HG02943 (cell line): Measurements from ENCODE around the gene RALGPS2.

Experiments used
- ATAC-seq: cut with Tn5 transposase; IDR thresholded peaks from one replicate; pipeline ENCODE4 v1.9.1; 2021; ENCODE audit warnings: mild to moderate bottlenecking, low read depth, moderate library complexity; ENCODE audit not compliant: unreplicated experiment

The RALGPS2 gene

GRCh38 chr1:178857126-178857525 lies 132.1 kb downstream of the RALGPS2 start:
- no peak for ATAC-seq

GRCh38 chr1:178862416-178862815 lies 137.4 kb downstream of the RALGPS2 start:
- no peak for ATAC-seq

- ATAC-seq, result no peak
Observed at GRCh38 chr1:178862864-178863263, 137.8 kb downstream of the RALGPS2 start.

GRCh38 chr1:178864326-178864725 lies 139.3 kb downstream of the RALGPS2 start:
- ATAC-seq, result no peak

GRCh38 chr1:178867670-178868069 lies 142.6 kb downstream of the RALGPS2 start:
- ATAC-seq, result no peak

- ATAC-seq, result no peak
Observed at GRCh38 chr1:178868706-178869105, 143.7 kb downstream of the RALGPS2 start.

- no peak for ATAC-seq
Observed at GRCh38 chr1:178869119-178869697, 144.2 kb downstream of the RALGPS2 start.

- no peak for ATAC-seq
Observed at GRCh38 chr1:178870221-178870620, 145.2 kb downstream of the RALGPS2 start.

GRCh38 chr1:178870944-178871343 lies 145.9 kb downstream of the RALGPS2 start, which contains the start of gene ANGPTL1:
Gene ANGPTL1 (minus strand): TSS chr1:178871077. CDS start chr1:178865776, 5,301 bp downstream.
- ATAC-seq, result no peak

GRCh38 chr1:178871551-178872320 lies 146.7 kb downstream of the RALGPS2 start:
- ATAC-seq, result no peak

GRCh38 chr1:178874966-178875365 lies 149.9 kb downstream of the RALGPS2 start:
- ATAC-seq, result no peak

- ATAC-seq, result no peak
Observed at GRCh38 chr1:178875936-178876335, 150.9 kb downstream of the RALGPS2 start.

GRCh38 chr1:178877896-178878295 lies 152.9 kb downstream of the RALGPS2 start:
- ATAC-seq, result no peak

- ATAC-seq, result no peak
Observed at GRCh38 chr1:178881950-178882349, 156.9 kb downstream of the RALGPS2 start.

- ATAC-seq, result no peak
Observed at GRCh38 chr1:178885869-178886268, 160.8 kb downstream of the RALGPS2 start.

- ATAC-seq, result no peak
Observed at GRCh38 chr1:178886551-178886950, 161.5 kb downstream of the RALGPS2 start.

GRCh38 chr1:178895928-178896327 lies 170.9 kb downstream of the RALGPS2 start:
- ATAC-seq, result no peak

GRCh38 chr1:178898401-178898800 lies 173.4 kb downstream of the RALGPS2 start:
- no peak for ATAC-seq

GRCh38 chr1:178899402-178899801 lies 174.4 kb downstream of the RALGPS2 start:
- ATAC-seq, result no peak

GRCh38 chr1:178901482-178902125 lies 176.6 kb downstream of the RALGPS2 start:
- ATAC-seq, result no peak

GRCh38 chr1:178908358-178908757 lies 183.3 kb downstream of the RALGPS2 start:
- no peak for ATAC-seq

- ATAC-seq, result no peak
Observed at GRCh38 chr1:178910023-178910422, 185.0 kb downstream of the RALGPS2 start.
